ENCODE results near the gene NOP56.

DNA sequence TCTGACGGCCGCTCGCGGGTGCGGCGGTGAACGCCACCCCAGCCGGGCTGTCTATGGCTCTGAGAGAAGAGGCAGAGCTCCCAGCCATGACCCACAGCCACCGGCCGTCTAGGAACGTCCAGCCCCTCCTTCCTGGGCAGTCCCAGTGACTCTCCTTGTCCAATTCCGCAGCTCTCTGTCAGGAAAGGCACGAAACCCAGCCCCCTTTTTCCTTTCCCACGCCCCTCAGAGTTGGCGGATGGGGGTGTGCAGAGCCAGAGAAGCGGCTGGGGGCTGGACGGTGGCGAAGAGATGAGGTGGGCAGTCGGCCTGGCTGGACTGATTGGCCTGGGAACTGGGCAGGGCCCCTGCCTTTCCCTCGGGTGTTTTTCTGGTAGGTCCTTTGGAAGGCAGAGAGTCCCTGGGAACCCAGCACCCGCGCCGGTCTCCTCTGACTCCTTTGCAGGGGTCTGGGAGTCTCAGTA lies 41.6 kb downstream of the NOP56 start:
- TF ChIP-seq, protein P1, sequence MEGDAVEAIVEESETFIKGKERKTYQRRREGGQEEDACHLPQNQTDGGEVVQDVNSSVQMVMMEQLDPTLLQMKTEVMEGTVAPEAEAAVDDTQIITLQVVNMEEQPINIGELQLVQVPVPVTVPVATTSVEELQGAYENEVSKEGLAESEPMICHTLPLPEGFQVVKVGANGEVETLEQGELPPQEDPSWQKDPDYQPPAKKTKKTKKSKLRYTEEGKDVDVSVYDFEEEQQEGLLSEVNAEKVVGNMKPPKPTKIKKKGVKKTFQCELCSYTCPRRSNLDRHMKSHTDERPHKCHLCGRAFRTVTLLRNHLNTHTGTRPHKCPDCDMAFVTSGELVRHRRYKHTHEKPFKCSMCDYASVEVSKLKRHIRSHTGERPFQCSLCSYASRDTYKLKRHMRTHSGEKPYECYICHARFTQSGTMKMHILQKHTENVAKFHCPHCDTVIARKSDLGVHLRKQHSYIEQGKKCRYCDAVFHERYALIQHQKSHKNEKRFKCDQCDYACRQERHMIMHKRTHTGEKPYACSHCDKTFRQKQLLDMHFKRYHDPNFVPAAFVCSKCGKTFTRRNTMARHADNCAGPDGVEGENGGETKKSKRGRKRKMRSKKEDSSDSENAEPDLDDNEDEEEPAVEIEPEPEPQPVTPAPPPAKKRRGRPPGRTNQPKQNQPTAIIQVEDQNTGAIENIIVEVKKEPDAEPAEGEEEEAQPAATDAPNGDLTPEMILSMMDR (conservative IDR thresholded peaks at IDR 0.05 in 1 of 2, IDR thresholded peaks at IDR 0.05 in 1 of 2; ENCODE audit: extremely low read depth in 1 of 2, insufficient read depth in 1 of 2, low read depth in 1 of 2, low read length in 2 of 2) = no peak
- no peak for TF ChIP-seq EZH2 (IDR thresholded peaks at IDR 0.05; ENCODE audit: borderline replicate concordance, low read length)

All from mammary epithelial cell (primary cell).